Measurements from ENCODE around the gene ULK1. TPM values are rescaled to one million over a fixed set of nuclear protein-coding genes. Genes with fewer than 3 reads are reported as not detected.

The ULK1 gene
- total and polyA plus RNA-seq, 2 donors (not counting 1 experiment from before 2014, with no cell fraction given) = 3.3 to 14.9 TPM

DNA sequence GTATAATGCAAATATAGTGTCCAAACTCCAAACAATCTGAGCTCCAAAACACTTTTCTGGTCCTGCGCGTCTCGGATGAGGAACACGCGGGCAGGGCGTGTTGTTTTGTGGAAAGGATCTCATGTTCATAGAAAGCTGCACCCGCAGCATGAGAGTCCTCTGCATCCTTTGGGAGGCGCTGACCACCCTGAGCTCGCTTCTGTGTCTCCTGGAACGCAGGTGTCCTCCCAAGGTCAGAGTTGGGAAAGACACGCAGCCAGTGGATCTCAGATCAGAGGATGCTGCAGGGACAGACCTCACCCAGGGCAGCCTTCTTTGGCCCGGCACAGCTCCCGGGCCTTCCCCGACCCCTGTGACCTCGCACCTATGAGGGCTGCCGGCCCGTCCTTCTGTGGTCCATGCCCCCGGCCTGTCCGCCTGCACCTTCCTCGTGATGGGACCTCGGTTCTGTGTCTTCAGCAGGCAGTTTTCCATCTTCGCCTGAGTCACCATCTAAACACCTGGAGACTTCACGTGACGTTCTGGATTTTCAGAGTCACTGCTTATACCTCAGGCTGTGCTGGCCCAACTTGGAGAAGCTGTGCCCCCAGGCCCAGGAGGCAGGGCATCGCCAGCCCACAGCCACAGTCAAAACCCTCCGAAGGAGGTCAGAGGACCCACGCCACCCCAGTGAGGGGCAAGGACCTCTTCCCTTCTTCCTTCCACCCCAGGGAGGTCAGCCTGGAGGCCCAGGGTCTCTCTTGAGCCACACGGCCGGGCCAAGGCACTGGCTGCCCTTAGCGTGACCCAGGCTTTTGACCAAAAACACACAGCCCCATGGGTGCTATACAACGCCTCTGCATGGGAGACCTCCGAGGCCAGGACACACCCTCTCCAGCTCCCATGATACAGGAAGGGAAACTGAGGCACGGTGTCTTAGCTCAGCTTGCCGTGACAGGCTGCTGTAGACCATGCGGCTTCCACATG, 40.3 kb upstream of the ULK1 start:
- Histone ChIP-seq H3K36me3 (ENCODE audit: control insufficient read depth, insufficient read depth, low read length) (no peaks in the 10 kb centered on the region), H3K79me2 (ENCODE audit: control insufficient read depth, insufficient read depth, low read length) (no peaks in the 10 kb centered on the region), H3K9me3 (ENCODE audit: control insufficient read depth, insufficient read depth, low read depth, low read length) (no peaks in the 10 kb centered on the region), H3K27me3 (ENCODE audit: control insufficient read depth, insufficient read depth, low read length) (peaks cover 5% of the 10 kb centered on the region), H3K9ac (ENCODE audit: insufficient read depth, low read length) (no peak overlapping the region), H3K4me3 (replicated peaks in 1 of 4; ENCODE audit: control extremely low read depth in 1 of 4, insufficient read depth in 1 of 4, low read depth in 3 of 4, low read length in 4 of 4) (no peak overlapping the region), H4K20me1 (ENCODE audit: control insufficient read depth, extremely low read depth, insufficient read depth, low read length) (no peaks in the 10 kb centered on the region), H3K4me2 (ENCODE audit: extremely low read depth, insufficient read depth, low read length) (no peak overlapping the region), H3K4me1 (ENCODE audit: control insufficient read depth, extremely low read depth, insufficient read depth, low read length) (no peaks in the 10 kb centered on the region), H3K27ac (ENCODE audit: insufficient read depth, low read length) (no peak overlapping the region), H2AFZ (ENCODE audit: low read length) (no peak overlapping the region)
- no peak for TF ChIP-seq EZH2 (IDR thresholded peaks at IDR 0.05; ENCODE audit: low read length, missing control alignments)
- TF ChIP-seq, protein P1, sequence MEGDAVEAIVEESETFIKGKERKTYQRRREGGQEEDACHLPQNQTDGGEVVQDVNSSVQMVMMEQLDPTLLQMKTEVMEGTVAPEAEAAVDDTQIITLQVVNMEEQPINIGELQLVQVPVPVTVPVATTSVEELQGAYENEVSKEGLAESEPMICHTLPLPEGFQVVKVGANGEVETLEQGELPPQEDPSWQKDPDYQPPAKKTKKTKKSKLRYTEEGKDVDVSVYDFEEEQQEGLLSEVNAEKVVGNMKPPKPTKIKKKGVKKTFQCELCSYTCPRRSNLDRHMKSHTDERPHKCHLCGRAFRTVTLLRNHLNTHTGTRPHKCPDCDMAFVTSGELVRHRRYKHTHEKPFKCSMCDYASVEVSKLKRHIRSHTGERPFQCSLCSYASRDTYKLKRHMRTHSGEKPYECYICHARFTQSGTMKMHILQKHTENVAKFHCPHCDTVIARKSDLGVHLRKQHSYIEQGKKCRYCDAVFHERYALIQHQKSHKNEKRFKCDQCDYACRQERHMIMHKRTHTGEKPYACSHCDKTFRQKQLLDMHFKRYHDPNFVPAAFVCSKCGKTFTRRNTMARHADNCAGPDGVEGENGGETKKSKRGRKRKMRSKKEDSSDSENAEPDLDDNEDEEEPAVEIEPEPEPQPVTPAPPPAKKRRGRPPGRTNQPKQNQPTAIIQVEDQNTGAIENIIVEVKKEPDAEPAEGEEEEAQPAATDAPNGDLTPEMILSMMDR (conservative IDR thresholded peaks at IDR 0.05 in 1 of 2, IDR thresholded peaks at IDR 0.05 in 1 of 2; ENCODE audit: low read depth in 1 of 2, low read length in 2 of 2) = no peak
- no peak for DNase-seq (ENCODE audit: low read depth in 2 of 2)

DNA sequence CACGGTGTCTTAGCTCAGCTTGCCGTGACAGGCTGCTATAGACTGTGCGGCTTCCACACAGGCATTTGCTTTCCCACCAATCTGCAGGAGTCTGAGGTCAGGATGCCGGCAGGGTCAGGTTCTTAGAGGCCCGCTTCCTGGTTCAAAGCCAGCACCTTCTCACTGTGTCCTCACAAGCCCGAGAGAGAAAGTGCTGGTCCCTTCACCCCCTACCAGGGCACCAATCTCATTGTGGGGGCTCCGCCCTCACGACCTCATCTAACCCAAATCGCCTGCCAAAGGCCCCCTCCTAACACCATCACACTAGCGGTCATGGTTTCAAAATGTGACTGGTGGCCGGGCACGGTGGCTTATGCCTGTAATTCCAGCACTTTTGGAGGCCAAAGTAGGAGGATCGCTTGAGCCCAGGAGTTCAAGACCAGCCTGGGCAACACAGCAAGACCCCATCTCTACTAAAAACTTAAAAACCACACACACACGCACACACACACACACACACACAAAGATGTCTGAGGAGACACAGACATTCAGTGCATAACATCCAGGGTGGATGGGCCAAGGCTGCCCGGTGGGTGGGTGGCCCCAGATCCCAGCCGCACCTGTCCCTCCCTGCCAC, 39.5 kb upstream of the ULK1 start:
- no peaks in the 10 kb centered on the region for H3K4me1 ChIP-seq (ENCODE audit: control insufficient read depth, extremely low read depth, insufficient read depth, low read length)
- H2AFZ ChIP-seq (ENCODE audit: low read length) = no peak overlapping the region
- H4K20me1 ChIP-seq (ENCODE audit: control insufficient read depth, extremely low read depth, insufficient read depth, low read length) = no peaks in the 10 kb centered on the region
- no peaks in the 10 kb centered on the region for H3K79me2 ChIP-seq (ENCODE audit: control insufficient read depth, insufficient read depth, low read length)
- H3K36me3 ChIP-seq (ENCODE audit: control insufficient read depth, insufficient read depth, low read length) = no peaks in the 10 kb centered on the region
- no peaks in the 10 kb centered on the region for H3K9me3 ChIP-seq (ENCODE audit: control insufficient read depth, insufficient read depth, low read depth, low read length)
- no peak for TF ChIP-seq EZH2 (IDR thresholded peaks at IDR 0.05; ENCODE audit: low read length, missing control alignments)
- TF ChIP-seq, protein P1 (conservative IDR thresholded peaks at IDR 0.05 in 1 of 2, IDR thresholded peaks at IDR 0.05 in 1 of 2; ENCODE audit: low read depth in 1 of 2, low read length in 2 of 2) = no peak
- no peak overlapping the region for H3K4me3 ChIP-seq (replicated peaks in 1 of 4; ENCODE audit: control extremely low read depth in 1 of 4, insufficient read depth in 1 of 4, low read depth in 3 of 4, low read length in 4 of 4)
- no peak for DNase-seq (ENCODE audit: low read depth in 2 of 2)
- H3K27ac ChIP-seq (ENCODE audit: insufficient read depth, low read length) = no peak overlapping the region
- no peak overlapping the region for H3K9ac ChIP-seq (ENCODE audit: insufficient read depth, low read length)
- H3K4me2 ChIP-seq (ENCODE audit: extremely low read depth, insufficient read depth, low read length) = no peak overlapping the region
- peaks cover 5% of the 10 kb centered on the region for H3K27me3 ChIP-seq (ENCODE audit: control insufficient read depth, insufficient read depth, low read length)

- peak; percentile 16 for TF ChIP-seq EZH2 (IDR thresholded peaks at IDR 0.05; ENCODE audit: low read length, missing control alignments)
- TF ChIP-seq, protein P1 (conservative IDR thresholded peaks at IDR 0.05 in 1 of 2, IDR thresholded peaks at IDR 0.05 in 1 of 2; ENCODE audit: low read depth in 1 of 2, low read length in 2 of 2) = no peak
- no peaks in the 10 kb centered on the region for H3K36me3 ChIP-seq (ENCODE audit: control insufficient read depth, insufficient read depth, low read length)
- H2AFZ ChIP-seq (ENCODE audit: low read length) = no peak overlapping the region
- no peaks in the 10 kb centered on the region for H3K79me2 ChIP-seq (ENCODE audit: control insufficient read depth, insufficient read depth, low read length)
- no peaks in the 10 kb centered on the region for H4K20me1 ChIP-seq (ENCODE audit: control insufficient read depth, extremely low read depth, insufficient read depth, low read length)
- no peak overlapping the region for H3K27ac ChIP-seq (ENCODE audit: insufficient read depth, low read length)
- no peaks in the 10 kb centered on the region for H3K9me3 ChIP-seq (ENCODE audit: control insufficient read depth, insufficient read depth, low read depth, low read length)
- H3K27me3 ChIP-seq (ENCODE audit: control insufficient read depth, insufficient read depth, low read length) = peaks cover 5% of the 10 kb centered on the region
- H3K9ac ChIP-seq (ENCODE audit: insufficient read depth, low read length) = no peak overlapping the region
- DNase-seq (ENCODE audit: low read depth in 2 of 2) = no peak
- H3K4me1 ChIP-seq (ENCODE audit: control insufficient read depth, extremely low read depth, insufficient read depth, low read length) = peaks cover 3% of the 10 kb centered on the region
- no peak overlapping the region for H3K4me2 ChIP-seq (ENCODE audit: extremely low read depth, insufficient read depth, low read length)
- no peak overlapping the region for H3K4me3 ChIP-seq (replicated peaks in 1 of 4; ENCODE audit: control extremely low read depth in 1 of 4, insufficient read depth in 1 of 4, low read depth in 3 of 4, low read length in 4 of 4)
Measured at GRCh38 chr12:131855521-131856142, 38.8 kb upstream of the ULK1 start.
